Sigmoid colon (tissue), 3 donors: ENCODE measurements around the gene KLC4.

Experiments
- CTCF ChIP-seq, 4 experiments: fragments of 450-650 bp in 3 of 4; fragments of 200-600 bp in 1 of 4; IDR thresholded peaks; one replicate each; pipeline ENCODE4 v1.5.1; 2016 to 2019; ENCODE audit warnings: antibody characterized with exemption in 4 of 4, mild to moderate bottlenecking in 3 of 4, moderate library complexity in 2 of 4
- POLR2A ChIP-seq, 2 donors: fragments of 450-650 bp; IDR thresholded peaks; one replicate each; pipeline ENCODE4 v1.6.1; 2016; ENCODE audit warnings: antibody characterized with exemption in 2 of 2, mild to moderate bottlenecking in 2 of 2, moderate library complexity in 2 of 2

DNA sequence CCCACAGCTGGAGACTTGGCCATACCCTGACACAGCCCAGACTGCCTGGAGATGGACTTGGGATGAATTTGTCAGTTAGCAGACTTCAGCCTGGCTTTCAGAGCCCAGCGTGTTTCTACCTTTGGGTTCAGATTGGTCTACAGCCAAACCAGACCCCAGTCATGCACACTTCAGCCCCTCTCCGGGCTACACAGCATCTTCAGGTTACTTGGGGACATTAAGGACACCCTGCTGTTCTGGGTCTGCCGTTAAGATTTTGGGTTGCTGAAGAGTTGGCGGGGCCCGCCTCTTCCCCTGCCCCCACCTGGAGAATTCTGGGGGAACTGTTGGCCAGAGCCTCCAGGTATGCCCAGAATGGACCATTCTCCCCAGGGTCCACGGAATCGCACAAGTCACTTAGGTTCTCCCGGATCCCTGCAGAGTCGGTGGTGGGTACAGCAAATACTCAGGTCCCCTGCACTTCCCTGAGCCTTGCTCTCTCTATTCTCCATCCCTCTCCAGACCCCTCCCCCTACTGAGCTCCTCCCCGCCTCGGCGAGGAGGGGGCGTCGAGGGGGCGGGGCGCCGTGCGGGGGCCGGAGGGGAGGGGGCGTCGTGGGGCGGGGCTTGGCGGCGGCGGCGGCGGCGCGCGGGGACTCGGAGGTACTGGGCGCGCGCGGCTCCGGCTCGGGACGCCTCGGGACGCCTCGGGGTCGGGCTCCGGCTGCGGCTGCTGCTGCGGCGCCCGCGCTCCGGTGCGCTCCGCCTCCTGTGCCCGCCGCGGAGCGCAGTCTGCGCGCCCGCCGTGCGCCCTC is 16.4 kb downstream of the KLC4 start, which contains the start of gene PTK7:
- TF ChIP-seq POLR2A (IDR thresholded peaks at IDR 0.05) (no peak), CTCF (IDR thresholded peaks at IDR 0.05) (no peak)
